Spleen (tissue), 11 donors: ENCODE measurements around the gene DPF3. TPM values are rescaled to one million over a fixed set of nuclear protein-coding genes. Genes with fewer than 3 reads are reported as not detected.

Source experiments
- DNase-seq: peaks from one replicate; pipeline ENCODE4 v3.0.0-alpha.2; 2020
- H3K27ac ChIP-seq, 8 donors: fragments of 200-600 bp; sonication (generic) in 7 of 8; 1 replicate in 4 of 8; 2 replicates in 4 of 8; pipeline versions ENCODE4 v1.5.0 to v1.8.0; 2016 to 2021; ENCODE audit warnings: inconsistent platforms in 4 of 8, mild to moderate bottlenecking in 4 of 8, moderate library complexity in 1 of 8
- H3K27me3 ChIP-seq, 7 donors: fragments of 200-600 bp; sonication (generic) in 6 of 7; replicated peaks in 1 of 7; 1 replicate in 4 of 7; 2 replicates in 3 of 7; pipeline versions ENCODE4 v1.5.0 to v1.8.0; 2016 to 2021; ENCODE audit warnings: inconsistent platforms in 3 of 7, mild to moderate bottlenecking in 1 of 7
- H3K36me3 ChIP-seq, 6 donors: fragments of 200-600 bp; sonication (generic) in 5 of 6; 1 replicate in 4 of 6; 2 replicates in 2 of 6; pipeline versions ENCODE4 v1.5.0 to v1.8.0; 2016 to 2021; ENCODE audit warnings: inconsistent platforms in 2 of 6
- H3K4me1 ChIP-seq, 6 donors: fragments of 200-600 bp; sonication (generic) in 5 of 6; 1 replicate in 3 of 6; 2 replicates in 3 of 6; pipeline versions ENCODE4 v1.5.0 to v1.8.0; 2016 to 2021; ENCODE audit warnings: inconsistent platforms in 3 of 6
- H3K4me3 ChIP-seq, 8 donors: fragments of 200-600 bp; sonication (generic) in 7 of 8; 1 replicate in 4 of 8; 2 replicates in 4 of 8; pipeline versions ENCODE4 v1.5.0 to v1.8.0; 2016 to 2021; ENCODE audit warnings: inconsistent platforms in 4 of 8, mild to moderate bottlenecking in 4 of 8, moderate library complexity in 2 of 8
- H3K9me3 ChIP-seq, 8 donors: fragments of 200-600 bp; sonication (generic) in 7 of 8; 1 replicate in 4 of 8; 2 replicates in 4 of 8; pipeline versions ENCODE4 v1.5.0 to v1.8.0; 2016 to 2021; ENCODE audit warnings: inconsistent platforms in 4 of 8
- CTCF ChIP-seq, 11 experiments: fragments of 200-600 bp in 7 of 11; fragments of 450-650 bp in 4 of 11; sonication (generic) in 4 of 11; IDR thresholded peaks in 8 of 11; conservative IDR thresholded peaks in 3 of 11; 1 replicate in 7 of 11; 2 replicates in 4 of 11; pipeline versions ENCODE4 v1.4.0 to v1.8.0; 2016 to 2021; ENCODE audit warnings: antibody characterized with exemption in 11 of 11, inconsistent platforms in 4 of 11, mild to moderate bottlenecking in 1 of 11
- POLR2A ChIP-seq, 3 donors: fragments of 450-650 bp; IDR thresholded peaks; one replicate each; pipeline ENCODE4 v1.5.1; 2017; ENCODE audit warnings: antibody characterized with exemption in 3 of 3, mild to moderate bottlenecking in 1 of 3
- POLR2AphosphoS5 ChIP-seq, 3 donors: sonication (generic); formaldehyde crosslinking; IDR thresholded peaks; one replicate each; pipeline ENCODE4 v1.5.1; 2017; ENCODE audit warnings: antibody characterized with exemption in 3 of 3
- WGBS, 5 donors: extraction: QIAGEN DNeasy Blood & Tissue Kit in 3 of 5; methylation state at CpG; one replicate each; pipeline versions ENCODE4 v1.1.5 to v1.1.7; 2013 to 2018; 5-methylcytosine and 5-hydroxymethylcytosine counted together
- intact Hi-C: fragments of 100-400 bp; cut with DNase I; formaldehyde crosslinking; loops from one replicate; pipeline ENCODE4 v1.15.0; 2023; ENCODE audit warnings: low total_unique reads
- polyA plus RNA-seq, 3 donors: library from polyadenylated mRNA; stranded (reverse); fragments of 200-250 nt; gene quantifications; one replicate each; pipeline ENCODE4 v1.2.1, GENCODE V29; 2013
- total RNA-seq, 7 donors: library from RNA; depleted of rRNA in 3 of 7; stranded (reverse); fragments of >200 nt in 3 of 7; fragmentation: NEBNext Ultra II Directional in 4 of 7; extraction: Animal tissue kit (Norgen Biotek cat#: 25700) in 4 of 7; gene quantifications; one replicate each; pipeline versions ENCODE4 v1.1.0 to v1.2.1, GENCODE V29; 2016 to 2021
- donor health status: healthy with polysubstance abuse.
- donor health status: DM: no; HTN: no; CAD: no; lungs with moderate emphysema.
- donor health status: DM: no; HTN: no; CAD: no.
- donor health status: Bipolar disorder and iron deficiency.
- donor health status: healthy.
- donor health status: DM: no; HTN: no; CAD: no.
- donor health status: DM: yes; HTN: yes; CAD: no.

The DPF3 gene
- total and polyA plus RNA-seq, 10 donors = 0.76 to 8.9 (median 3.0) TPM

- Histone ChIP-seq H3K4me3 (no peak overlapping the region), H3K27ac (no peak overlapping the region), H3K27me3 (no peaks in the 10 kb centered on the region), H3K4me1 (peaks cover 10 to 20% (median 16%) of the 10 kb centered on the region in 6 donors), H3K36me3 (no peaks in the 10 kb centered on the region), H3K9me3 (no peaks in the 10 kb centered on the region)
- DNase-seq = no peak
- intact Hi-C loops = no loop called here
- TF ChIP-seq POLR2AphosphoS5 (IDR thresholded peaks at IDR 0.05) (no peak), POLR2A (IDR thresholded peaks at IDR 0.05) (no peak), CTCF (IDR thresholded peaks at IDR 0.05 in 8 of 11, conservative IDR thresholded peaks at IDR 0.05 in 3 of 11) (no peak)
- 87 to 92% (median 89%) methylated on average over 12 of the region's 12 CpGs for WGBS, 5 donors
Observed at GRCh38 chr14:72609205-72609916, 284.5 kb downstream of the DPF3 start.

DNA sequence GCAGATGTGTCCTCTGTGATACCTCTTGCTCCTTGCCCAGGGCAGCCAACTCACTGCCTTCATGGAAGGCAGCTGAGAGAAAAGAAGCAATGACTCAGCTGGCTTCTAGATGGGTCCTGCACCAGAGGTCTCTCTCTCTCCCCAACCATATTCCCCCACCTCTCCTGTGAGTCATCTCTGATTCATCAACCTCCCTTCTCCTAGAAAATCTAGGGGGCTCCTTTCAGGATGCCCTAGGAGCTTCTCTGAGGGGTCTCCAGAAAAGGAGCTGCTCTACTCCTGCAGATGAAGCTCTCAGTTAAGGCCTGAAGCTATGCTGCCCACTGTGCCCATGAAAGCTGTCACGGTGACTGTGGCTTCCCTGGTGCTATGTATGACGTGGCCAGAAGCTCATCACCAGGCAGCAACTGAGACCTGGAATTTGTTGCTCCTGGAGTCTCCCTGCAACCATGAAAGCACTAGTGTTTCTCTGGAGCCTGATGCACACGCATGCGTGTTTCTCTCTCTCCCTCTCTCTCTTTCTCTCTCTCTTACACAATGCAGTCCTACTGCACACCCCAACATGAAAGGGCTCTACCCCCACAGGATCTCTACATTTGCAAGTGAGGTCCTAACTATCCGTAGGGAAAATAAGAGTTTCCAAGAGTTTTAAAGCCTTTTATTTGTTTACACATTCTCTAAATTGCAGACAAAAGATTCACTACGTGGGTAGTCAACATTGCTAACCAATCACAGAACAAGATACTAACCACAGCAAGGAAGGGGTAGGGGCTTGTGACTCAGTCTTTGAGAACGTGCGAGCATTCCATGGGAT, 285.3 kb downstream of the DPF3 start:
- no peaks in the 10 kb centered on the region for H3K9me3 ChIP-seq
- DNase-seq = no peak
- intact Hi-C loops = no loop called here
- peaks cover 3 to 13% (median 9%) of the 10 kb centered on the region in 6 donors for H3K4me1 ChIP-seq
- H3K27ac ChIP-seq = no peak overlapping the region
- no peak overlapping the region for H3K4me3 ChIP-seq
- no peaks in the 10 kb centered on the region for H3K36me3 ChIP-seq
- WGBS, 5 donors = 89 to 96% (median 91%) methylated on average over 8 of the region's 8 CpGs
- TF ChIP-seq POLR2A (IDR thresholded peaks at IDR 0.05) = no peak
- no peak for TF ChIP-seq POLR2AphosphoS5 (IDR thresholded peaks at IDR 0.05)
- no peak for TF ChIP-seq CTCF (IDR thresholded peaks at IDR 0.05 in 8 of 11, conservative IDR thresholded peaks at IDR 0.05 in 3 of 11)
- no peaks in the 10 kb centered on the region for H3K27me3 ChIP-seq

GRCh38 chr14:72607386-72608130, 286.3 kb downstream of the DPF3 start:
- H3K4me1 ChIP-seq = peaks cover 0 to 2% (median 1%) of the 10 kb centered on the region in 6 donors
- H3K4me3 ChIP-seq = no peak overlapping the region
- intact Hi-C loops = no loop called here
- no peaks in the 10 kb centered on the region for H3K9me3 ChIP-seq
- no peaks in the 10 kb centered on the region for H3K27me3 ChIP-seq
- H3K36me3 ChIP-seq = no peaks in the 10 kb centered on the region
- H3K27ac ChIP-seq = no peak overlapping the region
- no peak for DNase-seq
- WGBS, 5 donors = 90 to 96% (median 94%) methylated on average over 12 of the region's 12 CpGs
- TF ChIP-seq POLR2AphosphoS5 (IDR thresholded peaks at IDR 0.05) (no peak), POLR2A (IDR thresholded peaks at IDR 0.05) (no peak), CTCF (IDR thresholded peaks at IDR 0.05 in 8 of 11, conservative IDR thresholded peaks at IDR 0.05 in 3 of 11) (no peak)
